ENCODE data around the gene OR5AU1. TPM values are rescaled to one million over a fixed set of nuclear protein-coding genes. Genes with fewer than 3 reads are reported as not detected.

The OR5AU1 gene
- total RNA-seq, 1 experiment from 2014 or later: not detected

- no peak for TF ChIP-seq YY1 (IDR thresholded peaks at IDR 0.05; ENCODE audit: extremely low read depth, insufficient replicate concordance, low read depth, low read length)
- TF ChIP-seq ZNF274 (IDR thresholded peaks at IDR 0.05; ENCODE audit: low read depth, low read length): no peak
- no peaks in the 10 kb centered on the region for H3K4me1 ChIP-seq (ENCODE audit: control insufficient read depth in 1 of 2, insufficient read depth in 2 of 2, low read length in 2 of 2)
- DNase-seq (ENCODE audit: low read depth, low spot score) (no peak), ATAC-seq (no peak)
- POLR2A ChIA-PET: no interaction called here
- no peaks in the 10 kb centered on the region for H3K79me2 ChIP-seq (ENCODE audit: insufficient read depth, low read length)
- H3K9me2 ChIP-seq (ENCODE audit: insufficient read depth): no peaks in the 10 kb centered on the region
- H3K9me3 ChIP-seq (ENCODE audit: control insufficient read depth in 1 of 2, insufficient read depth in 1 of 2, low read depth in 1 of 2, low read length in 2 of 2): no peaks in the 10 kb centered on the region
- no peaks in the 10 kb centered on the region for H4K20me1 ChIP-seq (ENCODE audit: insufficient read depth)
- intact Hi-C loops (cut with micrococcal nuclease): no loop called here
- H3K9ac ChIP-seq (ENCODE audit: low read length): no peak overlapping the region
- RAD21 ChIA-PET (ENCODE audit: low non-redundant PET in 1 of 2, low total read pairs in 2 of 2, uncharacterized antibody in 2 of 2, unreplicated experiment in 2 of 2): no interaction called here
- no TSS peak for BruUV-seq (replicated peaks)
- H2AFZ ChIP-seq (ENCODE audit: low read depth, low read length, poor library complexity, severe bottlenecking): no peak overlapping the region
- H3K4me3 ChIP-seq (replicated peaks in 1 of 2; ENCODE audit: low read depth in 1 of 2, low read length in 2 of 2): no peak overlapping the region
- no peak overlapping the region for H3K4me2 ChIP-seq (ENCODE audit: low read length)
- peaks cover 8% of the 10 kb centered on the region; the same call in 1 of the 2 replicates for H3K27me3 ChIP-seq (ENCODE audit: insufficient read depth, low read length)
- H3K27ac ChIP-seq (ENCODE audit: low read depth, low read length): no peak overlapping the region
- CTCF ChIA-PET: no interaction called here
- no peaks in the 10 kb centered on the region for H3K36me3 ChIP-seq (ENCODE audit: control insufficient read depth in 1 of 2, insufficient read depth in 2 of 2, low read length in 2 of 2)
Observed at GRCh38 chr14:21171128-21171527, 15.3 kb upstream of the OR5AU1 start.

GRCh38 chr14:21169573-21169972, 13.7 kb upstream of the OR5AU1 start:
- TF ChIP-seq POLR2AphosphoS5 (IDR thresholded peaks at IDR 0.05; ENCODE audit: low read depth, low read length): no peak
- TF ChIP-seq ZFX (IDR thresholded peaks at IDR 0.05): no peak
- no peak for TF ChIP-seq REST (IDR thresholded peaks at IDR 0.05; ENCODE audit: low read depth)
- TF ChIP-seq ATF3 (IDR thresholded peaks at IDR 0.05): no peak
- no peak for TF ChIP-seq RAD21 (IDR thresholded peaks at IDR 0.05; ENCODE audit: low read depth)
- no peak for TF ChIP-seq CTCF (IDR thresholded peaks at IDR 0.05 in 2 of 3, conservative IDR thresholded peaks at IDR 0.05 in 1 of 3; ENCODE audit: borderline replicate concordance in 1 of 3, insufficient read depth in 1 of 3, low read depth in 2 of 3, low read length in 2 of 3)
- ChIA-PET POLR2A (no interaction called here), RAD21 (ENCODE audit: low non-redundant PET in 1 of 2, low total read pairs in 2 of 2, uncharacterized antibody in 2 of 2, unreplicated experiment in 2 of 2) (no interaction called here), CTCF (no interaction called here)
- no TSS peak for BruUV-seq (replicated peaks)
- Histone ChIP-seq H3K4me3 (replicated peaks in 1 of 2; ENCODE audit: low read depth in 1 of 2, low read length in 2 of 2) (no peak overlapping the region), H3K79me2 (ENCODE audit: insufficient read depth, low read length) (no peaks in the 10 kb centered on the region), H3K4me1 (ENCODE audit: control insufficient read depth in 1 of 2, insufficient read depth in 2 of 2, low read length in 2 of 2) (no peaks in the 10 kb centered on the region), H2AFZ (ENCODE audit: low read depth, low read length, poor library complexity, severe bottlenecking) (no peak overlapping the region), H3K27me3 (ENCODE audit: insufficient read depth, low read length) (peaks cover 8% of the 10 kb centered on the region; the same call in 1 of the 2 replicates), H4K20me1 (ENCODE audit: insufficient read depth) (no peaks in the 10 kb centered on the region), H3K9me3 (ENCODE audit: control insufficient read depth in 1 of 2, insufficient read depth in 1 of 2, low read depth in 1 of 2, low read length in 2 of 2) (no peaks in the 10 kb centered on the region), H3K9ac (ENCODE audit: low read length) (no peak overlapping the region), H3K27ac (ENCODE audit: low read depth, low read length) (no peak overlapping the region), H3K9me2 (ENCODE audit: insufficient read depth) (no peaks in the 10 kb centered on the region), H3K4me2 (ENCODE audit: low read length) (no peak overlapping the region), H3K36me3 (ENCODE audit: control insufficient read depth in 1 of 2, insufficient read depth in 2 of 2, low read length in 2 of 2) (no peaks in the 10 kb centered on the region)
- no peak for DNase-seq (ENCODE audit: low read depth, low spot score)
- intact Hi-C loops (cut with micrococcal nuclease): no loop called here
- ATAC-seq: no peak

All from HCT116 (cell line).